HUES64 (cell line): ENCODE measurements around the gene DNAH12.
"Not testable (repeated sequence)": the region's sequence is repeated elsewhere in the genome, so short reads cannot be mapped to it uniquely, and the experiment has no call there.

Experiments
- H3K27ac ChIP-seq: 2 replicates; pipeline ENCODE4 v1.7.0; 2013; ENCODE audit warnings: low read depth, low read length, inconsistent platforms
- H3K27me3 ChIP-seq: 2 replicates; pipeline ENCODE4 v1.6.1; 2013; ENCODE audit warnings: mild to moderate bottlenecking, low read length; ENCODE audit not compliant: insufficient read depth
- H3K36me3 ChIP-seq: 2 replicates; pipeline ENCODE4 v1.6.1; 2013; ENCODE audit warnings: mild to moderate bottlenecking, low read length; ENCODE audit not compliant: insufficient read depth
- H3K4me1 ChIP-seq: 2 replicates; pipeline ENCODE4 v1.6.1; 2013; ENCODE audit warnings: mild to moderate bottlenecking, low read length, moderate library complexity; ENCODE audit not compliant: insufficient read depth
- H3K4me3 ChIP-seq: 2 replicates; pipeline ENCODE4 v1.5.1; 2013; ENCODE audit warnings: mild to moderate bottlenecking, low read length, moderate library complexity
- H3K9ac ChIP-seq: 2 replicates; pipeline ENCODE4 v1.6.1; 2013; ENCODE audit warnings: mild to moderate bottlenecking, low read depth, low read length
- H3K9me3 ChIP-seq: 2 replicates; pipeline ENCODE4 v1.6.1; 2013; ENCODE audit warnings: low read depth, low read length; ENCODE audit not compliant: insufficient read depth
- WGBS: fragments of 150-250, 120-280 bp; methylation state at CpG from one replicate; pipeline ENCODE4 v1.1.7; 2013; ENCODE audit warnings: missing lambda C conversion rate; 5-methylcytosine and 5-hydroxymethylcytosine counted together

Gene DNAH12

DNA sequence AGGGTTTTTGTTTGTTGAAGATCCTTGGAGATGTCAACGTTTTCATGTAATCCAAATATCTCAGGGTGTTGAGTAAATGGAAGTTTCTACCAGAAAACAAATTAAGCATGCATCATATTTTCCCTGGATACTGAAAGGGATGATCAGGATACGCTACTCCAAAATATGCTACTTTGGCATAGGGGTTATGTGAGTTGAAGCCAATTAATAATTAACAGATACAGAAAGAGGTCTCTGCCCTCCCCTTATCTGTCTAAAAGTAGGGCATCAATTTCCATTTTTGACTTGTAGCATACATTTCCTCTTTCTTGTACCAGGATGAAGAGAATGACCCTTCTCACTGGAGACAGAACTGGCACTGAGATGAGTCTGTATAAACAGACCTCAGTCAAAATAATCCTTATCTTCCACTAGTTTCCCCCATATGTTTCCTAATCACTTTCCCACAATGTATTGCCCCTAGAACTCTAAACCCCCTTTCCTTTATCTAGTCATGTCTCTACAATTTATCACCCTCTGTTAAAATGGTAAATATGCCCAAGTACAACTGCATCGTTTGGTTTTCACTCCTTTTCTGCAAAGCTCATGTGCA is 234.3 kb downstream of the DNAH12 start:
- Histone ChIP-seq H3K27me3 (0 out of 2 replicates have a peak, but pooled peaks cover 3% of the 10 kb centered on the region), H3K9me3 (no peaks in the 10 kb centered on the region), H3K4me3 (no peak overlapping the region), H3K27ac (no peak overlapping the region), H3K36me3 (no peaks in the 10 kb centered on the region), H3K9ac (no peak overlapping the region), H3K4me1 (no peaks in the 10 kb centered on the region)
- 78% methylated on average over 2 of the region's 3 CpGs for WGBS

DNA sequence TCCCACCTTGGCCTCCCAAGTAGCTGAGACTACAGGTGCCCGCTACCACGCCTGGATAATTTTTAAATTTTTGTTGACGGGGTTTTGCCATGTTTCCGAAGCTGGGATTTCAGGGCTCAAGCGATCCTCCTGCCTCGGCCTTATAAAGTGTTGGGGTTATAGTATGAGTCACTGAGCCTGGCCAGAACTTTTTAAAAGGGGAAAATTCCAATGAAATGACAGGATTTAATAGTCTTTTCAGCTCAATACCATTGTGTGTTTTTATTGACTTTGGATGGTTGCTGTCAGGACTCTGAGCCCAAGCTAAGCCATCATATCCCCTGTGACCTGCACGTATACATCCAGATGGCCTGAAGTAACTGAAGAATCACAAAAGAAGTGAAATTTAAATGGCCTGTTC is 240.6 kb downstream of the DNAH12 start:
- H3K27ac ChIP-seq, H3K36me3 ChIP-seq, H3K9me3 ChIP-seq, H3K4me1 ChIP-seq, H3K4me3 ChIP-seq, H3K9ac ChIP-seq, H3K27me3 ChIP-seq: not testable (repeated sequence)
- WGBS, result 92% methylated on average over 7 of the region's 7 CpGs

DNA sequence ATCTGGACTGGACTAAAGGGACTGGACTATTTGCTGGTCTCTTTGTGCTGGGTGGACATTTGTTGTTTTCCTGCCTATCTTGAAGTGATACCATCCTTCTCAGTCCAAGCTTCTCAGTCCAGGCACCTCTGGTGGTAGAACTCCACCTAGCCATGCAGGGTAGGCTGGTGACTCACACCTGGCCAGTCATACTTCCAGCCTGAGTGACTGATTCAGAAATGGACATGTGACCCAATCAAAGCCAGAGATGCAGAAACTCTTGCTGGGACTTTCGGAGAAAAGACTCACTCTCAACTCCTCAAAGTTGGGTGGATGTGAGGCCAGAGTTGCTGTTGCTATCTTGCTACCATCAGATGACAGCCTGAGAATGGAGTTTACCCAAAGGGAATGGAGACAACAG is 246.1 kb downstream of the DNAH12 start:
- Histone ChIP-seq H3K27ac (no peak overlapping the region), H3K27me3 (no peaks in the 10 kb centered on the region), H3K4me1 (no peaks in the 10 kb centered on the region), H3K9me3 (no peaks in the 10 kb centered on the region), H3K9ac (no peak overlapping the region), H3K36me3 (no peaks in the 10 kb centered on the region), H3K4me3 (no peak overlapping the region)
- WGBS, result 94% methylated on average over 1 of the region's 1 CpG

DNA sequence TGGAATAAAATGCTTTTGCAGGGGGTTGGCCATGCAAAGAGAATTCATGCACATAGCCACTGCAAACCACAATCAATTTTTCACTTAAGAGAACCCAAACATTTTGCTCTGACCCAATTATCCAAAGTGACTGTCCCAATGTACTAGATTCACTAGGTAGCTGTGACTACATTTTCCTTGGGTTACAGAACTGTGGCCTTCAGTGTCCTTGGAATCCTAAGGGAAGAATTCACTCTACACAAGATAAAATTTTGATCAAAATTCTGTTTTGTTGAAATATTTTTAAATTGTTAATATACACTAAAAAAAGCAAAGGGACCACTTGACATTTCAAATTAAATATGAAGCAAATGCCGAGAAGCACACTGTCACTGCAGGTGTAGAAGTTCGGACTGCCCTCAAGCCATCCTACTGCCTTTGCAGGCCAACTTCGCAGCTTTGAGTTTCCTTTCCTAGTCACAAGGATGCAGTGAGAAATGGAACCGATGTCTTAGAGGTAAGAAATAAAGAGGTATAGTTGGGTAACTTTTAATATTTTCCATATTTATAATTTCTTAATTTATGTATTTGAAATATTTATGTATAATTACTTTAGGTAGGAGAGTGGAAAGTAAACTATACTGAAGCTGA is 251.1 kb downstream of the DNAH12 start:
- H3K4me1 ChIP-seq, result no peaks in the 10 kb centered on the region
- H3K27ac ChIP-seq, result no peak overlapping the region
- no peak overlapping the region for H3K4me3 ChIP-seq
- no peaks in the 10 kb centered on the region for H3K27me3 ChIP-seq
- H3K9me3 ChIP-seq, result no peaks in the 10 kb centered on the region
- WGBS, result 94% methylated on average over 3 of the region's 4 CpGs
- H3K9ac ChIP-seq, result no peak overlapping the region
- no peaks in the 10 kb centered on the region for H3K36me3 ChIP-seq

DNA sequence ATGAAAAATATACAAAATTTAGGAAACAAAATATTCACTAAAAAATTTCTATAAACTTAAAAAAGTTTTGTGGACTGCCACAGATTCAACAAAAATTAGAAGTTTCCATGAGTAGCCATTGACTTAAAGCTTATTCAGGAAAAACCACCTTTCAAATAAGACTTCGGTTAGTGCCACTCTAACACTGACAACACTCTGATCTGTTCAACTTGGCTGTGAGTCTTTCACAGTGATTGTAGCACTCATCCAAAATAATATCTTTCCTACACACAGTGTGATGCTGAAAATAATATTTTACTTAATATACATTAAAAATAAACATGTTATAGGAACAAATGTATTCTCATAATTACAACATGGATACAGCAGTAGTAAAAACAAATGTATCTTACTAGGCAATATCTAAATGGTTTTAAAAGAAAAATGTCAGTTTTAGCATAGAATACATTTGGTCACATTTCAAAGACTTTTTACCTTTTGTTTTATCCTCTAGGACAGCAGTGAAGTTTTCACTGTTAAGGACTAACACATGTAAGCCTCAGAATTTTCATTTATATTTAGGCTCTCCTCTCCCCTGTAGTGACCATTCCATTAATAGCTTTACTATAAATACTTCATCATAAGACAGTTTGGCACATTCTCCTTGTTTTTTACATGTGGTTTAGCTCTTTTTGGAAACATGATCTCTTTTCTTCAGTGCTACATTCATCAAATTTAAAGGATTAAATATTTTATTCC is 251.8 kb downstream of the DNAH12 start, which contains the start of gene ASB14:
TSS of gene ASB14 (minus strand) at position 527 of the 738 bp plus-strand sequence. CDS start 652 bp downstream, outside the sequence.
- no peaks in the 10 kb centered on the region for H3K36me3 ChIP-seq
- 98% methylated on average over 1 of the region's 1 CpG for WGBS
- no peak within 1 kb of the TSS for H3K4me3 ChIP-seq
- no peak within 1 kb of the TSS for H3K9ac ChIP-seq
- H3K4me1 ChIP-seq, result no peaks in the 10 kb centered on the region
- H3K9me3 ChIP-seq, result no peaks in the 10 kb centered on the region
- H3K27ac ChIP-seq, result no peak within 1 kb of the TSS
- no peaks in the 10 kb centered on the region for H3K27me3 ChIP-seq

DNA sequence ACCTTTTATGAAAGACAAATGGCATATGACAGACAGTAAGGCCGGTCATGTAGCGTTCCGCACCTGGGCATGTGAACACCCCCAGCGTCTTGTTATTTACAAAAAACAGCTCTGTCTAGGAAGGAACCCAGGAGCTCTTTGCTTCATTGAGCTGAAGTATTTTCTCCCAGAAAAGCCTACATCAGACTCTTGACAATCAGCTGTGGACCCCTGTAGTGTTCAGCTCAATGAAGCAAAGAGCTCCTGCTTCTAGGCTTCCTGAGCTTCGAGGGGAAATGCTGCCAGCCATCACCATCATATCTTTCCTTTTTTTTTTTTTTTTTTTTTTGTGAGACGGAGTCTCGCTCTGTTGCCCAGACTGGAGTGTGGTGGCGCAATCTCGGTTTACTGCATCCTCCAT is 255.7 kb downstream of the DNAH12 start:
- Histone ChIP-seq H3K4me1 (no peaks in the 10 kb centered on the region), H3K9me3 (no peaks in the 10 kb centered on the region), H3K27ac (no peak overlapping the region), H3K36me3 (no peaks in the 10 kb centered on the region), H3K27me3 (no peaks in the 10 kb centered on the region), H3K4me3 (no peak overlapping the region), H3K9ac (no peak overlapping the region)
- 91% methylated on average over 9 of the region's 9 CpGs for WGBS

DNA sequence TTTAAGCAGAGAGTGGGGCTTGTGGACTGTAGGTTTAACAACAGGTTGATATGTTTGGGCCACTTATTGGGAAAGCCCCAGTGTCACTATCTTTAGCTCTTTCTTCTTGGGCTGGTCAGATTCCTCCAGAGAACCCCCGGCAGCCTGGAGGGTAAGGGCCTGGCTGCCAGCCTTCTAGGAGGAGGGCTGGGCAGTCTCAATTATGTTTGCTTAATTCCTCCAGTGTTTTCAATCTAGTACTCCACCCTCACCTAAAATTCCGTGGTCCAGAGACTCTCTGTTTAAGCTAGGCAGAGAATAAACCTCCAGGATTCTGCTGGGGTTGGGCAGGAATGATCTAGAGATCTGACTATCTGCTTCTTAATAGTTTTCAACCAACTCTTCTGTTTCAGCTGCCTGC is 256.9 kb downstream of the DNAH12 start:
- H3K27ac ChIP-seq, result no peak overlapping the region
- H3K4me3 ChIP-seq, result no peak overlapping the region
- H3K4me1 ChIP-seq, result no peaks in the 10 kb centered on the region
- H3K27me3 ChIP-seq, result no peaks in the 10 kb centered on the region
- 93% methylated on average over 2 of the region's 2 CpGs for WGBS
- H3K9me3 ChIP-seq, result no peaks in the 10 kb centered on the region
- H3K36me3 ChIP-seq, result no peaks in the 10 kb centered on the region
- no peak overlapping the region for H3K9ac ChIP-seq

DNA sequence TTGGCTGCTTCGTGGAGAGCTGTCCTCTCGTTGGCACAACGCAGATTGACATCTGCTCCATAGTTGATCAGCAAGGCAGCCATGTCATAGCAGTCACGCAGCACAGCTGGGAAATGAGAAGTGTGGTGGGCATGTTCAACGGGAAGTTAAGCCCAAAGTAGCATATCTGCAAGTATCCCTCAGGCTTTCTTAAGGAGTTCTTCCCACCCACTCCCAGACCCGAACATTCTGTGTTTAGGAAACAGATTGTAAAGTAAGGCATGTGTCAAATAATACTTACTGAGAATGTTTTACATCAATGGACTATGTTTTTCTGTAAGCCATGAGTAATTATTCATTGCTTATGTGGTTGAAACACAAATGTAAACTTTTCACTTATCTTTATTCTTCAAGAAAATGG is 260.8 kb downstream of the DNAH12 start:
- no peaks in the 10 kb centered on the region for H3K36me3 ChIP-seq
- no peak overlapping the region for H3K9ac ChIP-seq
- H3K27me3 ChIP-seq, result no peaks in the 10 kb centered on the region
- no peak overlapping the region for H3K4me3 ChIP-seq
- H3K27ac ChIP-seq, result no peak overlapping the region
- no peaks in the 10 kb centered on the region for H3K4me1 ChIP-seq
- WGBS, result 87% methylated on average over 5 of the region's 6 CpGs
- H3K9me3 ChIP-seq, result peaks cover 7% of the 10 kb centered on the region; the same call in 1 of the 2 replicates

DNA sequence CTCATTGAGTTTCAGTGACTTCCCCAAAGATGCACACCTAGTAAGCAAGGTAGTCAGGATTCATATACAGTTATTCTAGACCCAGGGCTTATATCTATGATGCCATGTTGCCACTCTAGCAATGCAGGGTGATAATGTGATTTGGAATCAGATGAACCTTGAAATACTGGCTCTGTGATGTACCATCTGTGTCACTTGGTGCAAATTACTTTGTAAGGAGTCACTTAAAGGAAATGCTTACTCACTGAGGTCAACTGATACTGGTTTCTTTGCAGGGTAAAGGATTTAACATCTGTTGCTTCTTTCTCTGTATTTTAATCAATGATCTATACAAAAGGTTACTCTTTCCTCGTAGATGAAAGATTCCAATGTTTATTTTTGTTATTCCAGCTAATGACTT is 262.4 kb downstream of the DNAH12 start:
- Histone ChIP-seq H3K36me3 (no peaks in the 10 kb centered on the region), H3K9me3 (peaks cover 7% of the 10 kb centered on the region; the same call in 1 of the 2 replicates), H3K4me3 (no peak overlapping the region), H3K9ac (no peak overlapping the region), H3K27me3 (no peaks in the 10 kb centered on the region), H3K27ac (no peak overlapping the region), H3K4me1 (no peaks in the 10 kb centered on the region)
- no CpG with 5 or more reads among the region's 1 CpG for WGBS

DNA sequence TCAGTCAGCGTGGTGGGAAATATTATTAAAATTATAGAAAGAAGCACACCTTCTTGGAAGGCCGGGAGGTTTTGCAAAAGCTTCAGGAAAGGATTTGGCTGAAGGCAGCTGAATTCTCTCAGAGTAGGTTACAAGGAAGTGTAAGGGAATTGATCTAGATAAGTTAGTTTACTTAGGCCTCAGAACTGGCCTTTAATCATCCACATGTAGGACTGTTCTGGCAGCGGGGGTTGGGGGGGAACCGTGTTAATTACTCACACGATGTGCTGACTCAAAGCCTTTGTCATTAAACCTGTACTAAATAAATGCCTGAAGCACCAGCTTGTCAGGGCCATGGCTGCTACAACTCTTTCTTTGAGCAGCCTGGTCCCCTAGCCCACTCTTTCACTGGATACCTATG is 264.5 kb downstream of the DNAH12 start:
- H3K4me1 ChIP-seq, result no peaks in the 10 kb centered on the region
- no peak overlapping the region for H3K9ac ChIP-seq
- H3K27ac ChIP-seq, result no peak overlapping the region
- peaks cover 3% of the 10 kb centered on the region; the same call in 1 of the 2 replicates for H3K36me3 ChIP-seq
- H3K9me3 ChIP-seq, result peaks cover 7% of the 10 kb centered on the region; the same call in 1 of the 2 replicates
- H3K4me3 ChIP-seq, result no peak overlapping the region
- 92% methylated on average over 5 of the region's 5 CpGs for WGBS
- no peaks in the 10 kb centered on the region for H3K27me3 ChIP-seq

DNA sequence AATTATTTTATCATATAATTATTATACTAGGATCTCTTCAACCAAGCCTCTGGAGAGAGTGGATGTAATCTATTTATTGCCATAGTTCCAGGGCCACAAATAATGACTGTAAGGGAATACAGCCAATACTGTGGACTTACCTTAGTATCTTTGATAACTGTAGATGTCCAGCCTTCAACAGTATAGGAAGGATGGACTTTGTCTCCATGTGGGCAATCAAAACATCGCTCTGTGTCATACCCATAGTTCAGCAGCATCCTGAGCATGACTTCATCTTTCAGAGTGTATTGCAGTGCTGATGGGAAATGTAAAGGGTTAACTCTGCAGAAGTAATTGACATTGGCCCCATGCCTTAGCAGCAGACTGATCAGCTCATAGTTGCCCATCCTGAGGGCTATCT is 265.9 kb downstream of the DNAH12 start:
- H3K27ac ChIP-seq, result no peak overlapping the region
- H3K27me3 ChIP-seq, result no peaks in the 10 kb centered on the region
- no peaks in the 10 kb centered on the region for H3K4me1 ChIP-seq
- H3K36me3 ChIP-seq, result peaks cover 5% of the 10 kb centered on the region; the same call in 1 of the 2 replicates
- H3K4me3 ChIP-seq, result no peak overlapping the region
- peaks cover 7% of the 10 kb centered on the region; the same call in 1 of the 2 replicates for H3K9me3 ChIP-seq
- WGBS, result 81% methylated on average over 1 of the region's 1 CpG
- H3K9ac ChIP-seq, result no peak overlapping the region
